HUES48 (cell line): ENCODE measurements around the gene HTR6.

Experiments used
- H3K27ac ChIP-seq: one replicate; pipeline ENCODE4 v1.7.0; 2013; ENCODE audit warnings: low read depth, low read length, inconsistent platforms
- H3K27me3 ChIP-seq: 2 replicates; pipeline ENCODE4 v1.6.1; 2013; ENCODE audit warnings: mild to moderate bottlenecking, low read length; ENCODE audit not compliant: control insufficient read depth, insufficient read depth
- H3K36me3 ChIP-seq: 2 replicates; pipeline ENCODE4 v1.6.1; 2013; ENCODE audit warnings: low read length; ENCODE audit not compliant: control insufficient read depth, insufficient read depth
- H3K4me1 ChIP-seq: 2 replicates; pipeline ENCODE4 v1.6.1; 2013; ENCODE audit warnings: mild to moderate bottlenecking, low read length; ENCODE audit not compliant: control insufficient read depth, insufficient read depth
- H3K4me3 ChIP-seq: 2 replicates; pipeline ENCODE4 v1.5.1; 2013; ENCODE audit warnings: mild to moderate bottlenecking, low read depth, low read length
- H3K9ac ChIP-seq: 2 replicates; pipeline ENCODE4 v1.6.1; 2013; ENCODE audit warnings: mild to moderate bottlenecking, low read depth, low read length, moderate library complexity
- H3K9me3 ChIP-seq: 2 replicates; pipeline ENCODE4 v1.6.1; 2013; ENCODE audit warnings: low read length; ENCODE audit not compliant: control insufficient read depth, insufficient read depth

HTR6 gene

GRCh38 chr1:19656780-19657466 is 7.8 kb upstream of the HTR6 start:
- no peaks in the 10 kb centered on the region for H3K36me3 ChIP-seq
- H3K27ac ChIP-seq: no peak overlapping the region
- no peak overlapping the region for H3K9ac ChIP-seq
- no peaks in the 10 kb centered on the region for H3K9me3 ChIP-seq
- H3K4me1 ChIP-seq: no peaks in the 10 kb centered on the region
- no peak overlapping the region for H3K4me3 ChIP-seq
- H3K27me3 ChIP-seq: no peaks in the 10 kb centered on the region

GRCh38 chr1:19657511-19657910 is 7.2 kb upstream of the HTR6 start:
- Histone ChIP-seq H3K4me3 (no peak overlapping the region), H3K9ac (no peak overlapping the region), H3K27me3 (0 out of 2 replicates have a peak, but pooled peaks cover 4% of the 10 kb centered on the region), H3K9me3 (no peaks in the 10 kb centered on the region), H3K27ac (no peak overlapping the region), H3K36me3 (no peaks in the 10 kb centered on the region), H3K4me1 (no peaks in the 10 kb centered on the region)

GRCh38 chr1:19658186-19658585 is 6.5 kb upstream of the HTR6 start:
- Histone ChIP-seq H3K9me3 (no peaks in the 10 kb centered on the region), H3K36me3 (no peaks in the 10 kb centered on the region), H3K27me3 (peaks cover 9% of the 10 kb centered on the region), H3K4me1 (no peaks in the 10 kb centered on the region), H3K9ac (no peak overlapping the region), H3K27ac (no peak overlapping the region), H3K4me3 (no peak overlapping the region)

- Histone ChIP-seq H3K27ac (no peak overlapping the region), H3K27me3 (peaks cover 43% of the 10 kb centered on the region), H3K4me3 (no peak overlapping the region), H3K9ac (no peak overlapping the region), H3K36me3 (no peaks in the 10 kb centered on the region), H3K9me3 (no peaks in the 10 kb centered on the region), H3K4me1 (no peaks in the 10 kb centered on the region)
Observed at GRCh38 chr1:19661721-19662228, 2.9 kb upstream of the HTR6 start.

- H3K9me3 ChIP-seq: no peaks in the 10 kb centered on the region
- no peaks in the 10 kb centered on the region for H3K4me1 ChIP-seq
- no peak overlapping the region for H3K27ac ChIP-seq
- no peak overlapping the region for H3K4me3 ChIP-seq
- H3K36me3 ChIP-seq: no peaks in the 10 kb centered on the region
- peaks cover 47% of the 10 kb centered on the region for H3K27me3 ChIP-seq
- H3K9ac ChIP-seq: no peak overlapping the region
Observed at GRCh38 chr1:19662313-19662712, 2.4 kb upstream of the HTR6 start.

GRCh38 chr1:19665186-19665495 is 466 bp downstream of the HTR6 start:
- Histone ChIP-seq H3K27ac (no peak overlapping the region), H3K4me3 (peak overlapping the region; percentile 57; the same call in 1 of the 2 replicates)

GRCh38 chr1:19665496-19666465 is 1.1 kb downstream of the HTR6 start:
- H3K27ac ChIP-seq: no peak overlapping the region
- H3K9me3 ChIP-seq: no peaks in the 10 kb centered on the region
- H3K4me3 ChIP-seq: peak overlapping the region; percentile 57; the same call in 1 of the 2 replicates
- H3K9ac ChIP-seq: no peak overlapping the region
- no peaks in the 10 kb centered on the region for H3K4me1 ChIP-seq
- H3K36me3 ChIP-seq: no peaks in the 10 kb centered on the region
- peaks cover 62% of the 10 kb centered on the region for H3K27me3 ChIP-seq

More at GRCh38 chr1:19665186-19665495, 466 bp downstream of the HTR6 start:
- Histone ChIP-seq H3K36me3 (no peaks in the 10 kb centered on the region), H3K27me3 (peaks cover 62% of the 10 kb centered on the region), H3K4me1 (no peaks in the 10 kb centered on the region), H3K9ac (no peak overlapping the region), H3K9me3 (no peaks in the 10 kb centered on the region)

- Histone ChIP-seq H3K4me1 (no peaks in the 10 kb centered on the region), H3K27ac (no peak overlapping the region), H3K9ac (no peak overlapping the region), H3K27me3 (peaks cover 48% of the 10 kb centered on the region), H3K9me3 (no peaks in the 10 kb centered on the region), H3K36me3 (no peaks in the 10 kb centered on the region), H3K4me3 (no peak overlapping the region)
Observed at GRCh38 chr1:19668888-19669287, 4.2 kb downstream of the HTR6 start.

- Histone ChIP-seq H3K36me3 (no peaks in the 10 kb centered on the region), H3K9ac (no peak overlapping the region), H3K27ac (no peak overlapping the region), H3K27me3 (peaks cover 40% of the 10 kb centered on the region), H3K9me3 (no peaks in the 10 kb centered on the region), H3K4me1 (no peaks in the 10 kb centered on the region), H3K4me3 (no peak overlapping the region)
Observed at GRCh38 chr1:19670787-19671186, 6.1 kb downstream of the HTR6 start.

GRCh38 chr1:19672237-19672636 is 7.6 kb downstream of the HTR6 start:
- Histone ChIP-seq H3K9me3 (no peaks in the 10 kb centered on the region), H3K4me1 (no peaks in the 10 kb centered on the region), H3K27ac (no peak overlapping the region), H3K4me3 (no peak overlapping the region), H3K27me3 (peaks cover 27% of the 10 kb centered on the region), H3K9ac (no peak overlapping the region), H3K36me3 (no peaks in the 10 kb centered on the region)

GRCh38 chr1:19675797-19676196 is 11.1 kb downstream of the HTR6 start:
- Histone ChIP-seq H3K36me3 (no peaks in the 10 kb centered on the region), H3K9ac (no peak overlapping the region), H3K9me3 (no peaks in the 10 kb centered on the region), H3K4me3 (no peak overlapping the region), H3K4me1 (no peaks in the 10 kb centered on the region), H3K27ac (no peak overlapping the region), H3K27me3 (peaks cover 12% of the 10 kb centered on the region)
